Tibial nerve (tissue), 4 donors: ENCODE results near the gene FAT2. TPM values are rescaled to one million over a fixed set of nuclear protein-coding genes. Genes with fewer than 3 reads are reported as not detected.

Experiments used
- DNase-seq, 2 donors: peaks; one replicate each; pipeline ENCODE4 v3.0.0-alpha.2; 2019; ENCODE audit warnings: low spot score in 2 of 2
- H3K27ac ChIP-seq, 4 donors: fragments of 200-600 bp; sonication (generic) in 3 of 4; one replicate each; pipeline ENCODE4 v1.5.1; 2017 to 2019; ENCODE audit warnings: mild to moderate bottlenecking in 1 of 4
- H3K27me3 ChIP-seq, 2 donors: fragments of 200-600 bp; sonication (generic) in 1 of 2; one replicate each; pipeline versions ENCODE4 v1.5.1 to v1.6.0; 2017 to 2019
- H3K36me3 ChIP-seq, 3 donors: fragments of 200-600 bp; sonication (generic); one replicate each; pipeline ENCODE4 v1.5.1; 2018 to 2019
- H3K4me1 ChIP-seq, 4 donors: fragments of 200-600 bp; sonication (generic) in 3 of 4; one replicate each; pipeline ENCODE4 v1.5.1; 2017 to 2019
- H3K4me3 ChIP-seq, 4 donors: fragments of 200-600 bp; sonication (generic) in 3 of 4; one replicate each; pipeline ENCODE4 v1.5.1; 2017 to 2019; ENCODE audit warnings: mild to moderate bottlenecking in 1 of 4, moderate library complexity in 1 of 4
- H3K9me3 ChIP-seq, 4 donors: fragments of 200-600 bp; sonication (generic) in 3 of 4; one replicate each; pipeline ENCODE4 v1.5.1; 2017 to 2019
- EP300 ChIP-seq, 2 donors: sonication (generic); formaldehyde crosslinking; IDR thresholded peaks; one replicate each; pipeline ENCODE4 v1.6.1; 2017; ENCODE audit warnings: antibody characterized with exemption in 2 of 2, mild to moderate bottlenecking in 1 of 2
- POLR2A ChIP-seq, 2 donors: fragments of 450-650 bp; IDR thresholded peaks; one replicate each; pipeline ENCODE4 v1.6.1; 2017; ENCODE audit warnings: antibody characterized with exemption in 2 of 2, mild to moderate bottlenecking in 2 of 2, moderate library complexity in 2 of 2
- WGBS, 2 donors: methylation state at CpG; one replicate each; pipeline ENCODE4 v1.1.5; 2018; 5-methylcytosine and 5-hydroxymethylcytosine counted together
- total RNA-seq, 4 donors: library from RNA; depleted of rRNA; stranded (reverse); fragments of >200 nt; gene quantifications; one replicate each; pipeline ENCODE4 v1.1.0, GENCODE V29; 2016
- TF ChIP-seq, protein P1 (sequence below), 5 experiments: fragments of 200-600 bp in 3 of 5; fragments of 450-650 bp in 2 of 5; sonication (generic) in 3 of 5; IDR thresholded peaks; one replicate each; pipeline ENCODE4 v1.5.1; 2016 to 2019; ENCODE audit warnings: antibody characterized with exemption in 5 of 5, mild to moderate bottlenecking in 3 of 5, moderate library complexity in 2 of 5

Gene FAT2
- total RNA-seq, 4 donors from 2014 or later, result under 0.01 TPM; not detected in 1

- Histone ChIP-seq H3K36me3 (no peaks in the 10 kb centered on the region), H3K4me1 (no peaks in the 10 kb centered on the region), H3K27me3 (no peaks in the 10 kb centered on the region), H3K4me3 (no peak overlapping the region), H3K27ac (no peak overlapping the region), H3K9me3 (no peaks in the 10 kb centered on the region)
- DNase-seq, result no peak
- TF ChIP-seq POLR2A (IDR thresholded peaks at IDR 0.05), result no peak
- TF ChIP-seq, protein P1, sequence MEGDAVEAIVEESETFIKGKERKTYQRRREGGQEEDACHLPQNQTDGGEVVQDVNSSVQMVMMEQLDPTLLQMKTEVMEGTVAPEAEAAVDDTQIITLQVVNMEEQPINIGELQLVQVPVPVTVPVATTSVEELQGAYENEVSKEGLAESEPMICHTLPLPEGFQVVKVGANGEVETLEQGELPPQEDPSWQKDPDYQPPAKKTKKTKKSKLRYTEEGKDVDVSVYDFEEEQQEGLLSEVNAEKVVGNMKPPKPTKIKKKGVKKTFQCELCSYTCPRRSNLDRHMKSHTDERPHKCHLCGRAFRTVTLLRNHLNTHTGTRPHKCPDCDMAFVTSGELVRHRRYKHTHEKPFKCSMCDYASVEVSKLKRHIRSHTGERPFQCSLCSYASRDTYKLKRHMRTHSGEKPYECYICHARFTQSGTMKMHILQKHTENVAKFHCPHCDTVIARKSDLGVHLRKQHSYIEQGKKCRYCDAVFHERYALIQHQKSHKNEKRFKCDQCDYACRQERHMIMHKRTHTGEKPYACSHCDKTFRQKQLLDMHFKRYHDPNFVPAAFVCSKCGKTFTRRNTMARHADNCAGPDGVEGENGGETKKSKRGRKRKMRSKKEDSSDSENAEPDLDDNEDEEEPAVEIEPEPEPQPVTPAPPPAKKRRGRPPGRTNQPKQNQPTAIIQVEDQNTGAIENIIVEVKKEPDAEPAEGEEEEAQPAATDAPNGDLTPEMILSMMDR (IDR thresholded peaks at IDR 0.05), result no peak
- no peak for TF ChIP-seq EP300 (IDR thresholded peaks at IDR 0.05)
These were observed 11.7 kb upstream of the FAT2 start for GRCh38 chr5:151602806-151603205.

DNA sequence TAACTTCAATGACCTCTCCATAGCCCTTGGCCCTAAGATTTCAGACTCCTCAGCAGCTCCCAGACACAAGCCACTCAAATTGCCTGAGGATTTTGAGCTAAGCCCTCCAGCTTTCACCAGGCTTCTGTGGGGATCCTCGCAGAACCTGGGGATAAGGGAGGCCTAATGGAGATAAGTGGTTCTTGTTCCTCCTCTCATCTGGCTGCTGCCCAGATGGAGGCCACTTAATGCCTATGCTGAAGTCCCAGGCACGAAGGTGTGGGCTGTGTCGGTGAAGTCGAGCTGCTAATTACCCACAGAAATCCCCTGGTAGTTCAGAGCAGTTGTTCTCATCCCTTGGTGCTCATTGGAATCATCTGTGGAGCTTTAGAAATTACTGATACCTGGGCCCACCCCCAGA lies 10.3 kb upstream of the FAT2 start:
- no peak for DNase-seq
- no peaks in the 10 kb centered on the region for H3K27me3 ChIP-seq
- no peaks in the 10 kb centered on the region for H3K4me1 ChIP-seq
- TF ChIP-seq EP300 (IDR thresholded peaks at IDR 0.05) (no peak), POLR2A (IDR thresholded peaks at IDR 0.05) (no peak)
- TF ChIP-seq, protein P1 (IDR thresholded peaks at IDR 0.05), result no peak
- H3K4me3 ChIP-seq, result no peak overlapping the region
- no peaks in the 10 kb centered on the region for H3K36me3 ChIP-seq
- H3K27ac ChIP-seq, result no peak overlapping the region
- 90 to 96% methylated on average over 3 to 4 of the region's 4 CpGs for WGBS, 2 donors
- no peaks in the 10 kb centered on the region for H3K9me3 ChIP-seq

DNA sequence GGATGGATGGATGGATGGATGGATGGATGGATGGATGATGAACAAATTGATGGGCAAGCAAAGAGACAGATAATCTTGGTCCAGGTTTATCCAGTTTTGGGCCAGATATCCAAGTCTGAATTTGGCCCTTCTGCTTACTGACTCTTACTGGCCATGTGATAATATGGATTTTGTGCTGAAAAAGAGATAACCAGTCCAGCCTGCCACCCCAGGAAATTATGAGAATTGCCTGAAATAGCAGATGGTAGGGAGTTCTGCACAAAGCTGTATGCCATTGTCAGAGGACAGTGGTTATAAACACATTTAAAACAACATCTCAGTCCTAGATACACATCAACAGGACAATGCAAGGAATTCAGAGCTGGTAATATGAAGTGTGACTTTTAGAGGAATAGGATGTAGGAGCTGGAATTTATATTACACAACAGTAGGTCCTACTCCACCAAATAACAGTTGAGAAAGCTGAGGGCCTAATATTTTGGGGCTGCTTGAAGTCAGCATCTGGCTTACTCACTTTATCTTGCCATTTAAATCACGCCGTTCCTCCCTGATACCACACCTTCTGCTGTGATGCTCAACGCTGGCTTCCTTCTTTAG lies 9.0 kb upstream of the FAT2 start:
- TF ChIP-seq EP300 (IDR thresholded peaks at IDR 0.05) (no peak), POLR2A (IDR thresholded peaks at IDR 0.05) (no peak)
- TF ChIP-seq, protein P1 (IDR thresholded peaks at IDR 0.05), result no peak
- DNase-seq, result no peak
- WGBS, 2 donors, result 95 to 97% methylated on average over 3 of the region's 3 CpGs

DNA sequence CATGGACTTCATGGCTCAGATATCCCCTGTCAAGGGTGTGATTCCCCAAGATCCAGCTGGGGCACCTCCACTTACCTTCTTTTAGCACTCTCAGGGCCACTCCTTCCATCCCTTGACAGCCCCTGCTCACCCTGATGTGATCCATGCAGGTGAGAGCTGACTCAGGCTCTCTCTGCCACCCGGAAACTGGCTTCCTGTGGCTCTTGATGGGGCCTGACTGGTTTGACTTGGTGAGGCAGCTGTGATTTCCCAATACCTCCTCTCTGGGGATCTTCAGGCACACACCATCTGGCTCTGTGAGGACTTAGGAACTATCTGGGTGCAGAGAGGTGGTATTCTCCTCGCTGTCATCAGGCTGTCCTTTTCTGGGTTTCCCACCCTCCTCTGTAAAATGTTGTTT lies 7.9 kb upstream of the FAT2 start:
- WGBS, 2 donors, result 86 to 92% methylated on average over 2 of the region's 2 CpGs
- Histone ChIP-seq H3K4me1 (no peaks in the 10 kb centered on the region), H3K36me3 (no peaks in the 10 kb centered on the region), H3K4me3 (no peak overlapping the region), H3K27me3 (no peaks in the 10 kb centered on the region), H3K27ac (no peak overlapping the region), H3K9me3 (no peaks in the 10 kb centered on the region)
- no peak for DNase-seq
- no peak for TF ChIP-seq EP300 (IDR thresholded peaks at IDR 0.05)
- no peak for TF ChIP-seq POLR2A (IDR thresholded peaks at IDR 0.05)
- TF ChIP-seq, protein P1 (IDR thresholded peaks at IDR 0.05), result no peak

More for the DNA sequence above, 9.0 kb upstream of the FAT2 start:
- Histone ChIP-seq H3K36me3 (no peaks in the 10 kb centered on the region), H3K27me3 (no peaks in the 10 kb centered on the region), H3K4me1 (no peaks in the 10 kb centered on the region), H3K4me3 (no peak overlapping the region), H3K9me3 (no peaks in the 10 kb centered on the region), H3K27ac (no peak overlapping the region)

DNA sequence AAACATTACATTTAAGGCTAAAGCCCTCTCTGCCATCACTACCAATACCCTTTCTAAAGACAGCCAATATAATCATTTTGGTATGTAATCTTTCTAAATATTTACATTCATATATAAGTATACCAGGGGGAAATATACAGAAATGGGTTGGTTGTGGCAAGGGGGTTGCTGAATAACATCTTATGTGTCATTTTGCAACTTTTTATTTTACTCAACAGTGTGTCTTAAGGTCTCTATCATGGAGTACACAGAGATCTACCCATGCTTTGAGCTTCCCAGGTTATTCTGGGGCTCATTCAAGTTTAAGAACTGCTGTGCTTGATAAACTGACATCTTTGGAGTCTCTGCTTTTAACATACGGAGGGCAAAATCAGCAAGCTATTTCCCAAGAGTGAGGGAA lies 7.4 kb upstream of the FAT2 start:
- H3K36me3 ChIP-seq, result no peaks in the 10 kb centered on the region
- no peaks in the 10 kb centered on the region for H3K9me3 ChIP-seq
- no peak for TF ChIP-seq POLR2A (IDR thresholded peaks at IDR 0.05)
- TF ChIP-seq EP300 (IDR thresholded peaks at IDR 0.05), result no peak
- TF ChIP-seq, protein P1 (IDR thresholded peaks at IDR 0.05), result no peak
- H3K4me3 ChIP-seq, result no peak overlapping the region
- WGBS, 2 donors, result 67 to 83% methylated on average over 1 of the region's 1 CpG
- no peaks in the 10 kb centered on the region for H3K27me3 ChIP-seq
- H3K27ac ChIP-seq, result no peak overlapping the region
- no peaks in the 10 kb centered on the region for H3K4me1 ChIP-seq
- no peak for DNase-seq
